Activated CD8-positive, alpha-beta memory T cell treated with anti-CD3 and anti-CD28 coated beads, Interleukin-2, amount 50 U/mL, for 48 hours (primary cell): ENCODE data around the gene GPR146.
"Not testable (repeated sequence)": the region's sequence is repeated elsewhere in the genome, so short reads cannot be mapped to it uniquely, and the experiment has no call there.

Experiments
- DNase-seq: peaks from one replicate; pipeline ENCODE4 v3.0.0-alpha.2; 2020

The GPR146 gene, protein sequence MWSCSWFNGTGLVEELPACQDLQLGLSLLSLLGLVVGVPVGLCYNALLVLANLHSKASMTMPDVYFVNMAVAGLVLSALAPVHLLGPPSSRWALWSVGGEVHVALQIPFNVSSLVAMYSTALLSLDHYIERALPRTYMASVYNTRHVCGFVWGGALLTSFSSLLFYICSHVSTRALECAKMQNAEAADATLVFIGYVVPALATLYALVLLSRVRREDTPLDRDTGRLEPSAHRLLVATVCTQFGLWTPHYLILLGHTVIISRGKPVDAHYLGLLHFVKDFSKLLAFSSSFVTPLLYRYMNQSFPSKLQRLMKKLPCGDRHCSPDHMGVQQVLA

GRCh38 chr7:1044189-1045068, at the start of gene GPR146:
TSS of gene GPR146 (plus strand) at chr7:1044546. CDS start at chr7:1057516, 12,970 bp downstream.
- peak; percentile 98 for DNase-seq

- no peak for DNase-seq
These were observed 49.6 kb upstream of the GPR146 start for GRCh38 chr7:994592-995308.

- no peak for DNase-seq
These were observed 48.8 kb upstream of the GPR146 start for GRCh38 chr7:995571-995970.

- no peak for DNase-seq
These were observed 48.1 kb upstream of the GPR146 start for GRCh38 chr7:996079-996872.

DNA sequence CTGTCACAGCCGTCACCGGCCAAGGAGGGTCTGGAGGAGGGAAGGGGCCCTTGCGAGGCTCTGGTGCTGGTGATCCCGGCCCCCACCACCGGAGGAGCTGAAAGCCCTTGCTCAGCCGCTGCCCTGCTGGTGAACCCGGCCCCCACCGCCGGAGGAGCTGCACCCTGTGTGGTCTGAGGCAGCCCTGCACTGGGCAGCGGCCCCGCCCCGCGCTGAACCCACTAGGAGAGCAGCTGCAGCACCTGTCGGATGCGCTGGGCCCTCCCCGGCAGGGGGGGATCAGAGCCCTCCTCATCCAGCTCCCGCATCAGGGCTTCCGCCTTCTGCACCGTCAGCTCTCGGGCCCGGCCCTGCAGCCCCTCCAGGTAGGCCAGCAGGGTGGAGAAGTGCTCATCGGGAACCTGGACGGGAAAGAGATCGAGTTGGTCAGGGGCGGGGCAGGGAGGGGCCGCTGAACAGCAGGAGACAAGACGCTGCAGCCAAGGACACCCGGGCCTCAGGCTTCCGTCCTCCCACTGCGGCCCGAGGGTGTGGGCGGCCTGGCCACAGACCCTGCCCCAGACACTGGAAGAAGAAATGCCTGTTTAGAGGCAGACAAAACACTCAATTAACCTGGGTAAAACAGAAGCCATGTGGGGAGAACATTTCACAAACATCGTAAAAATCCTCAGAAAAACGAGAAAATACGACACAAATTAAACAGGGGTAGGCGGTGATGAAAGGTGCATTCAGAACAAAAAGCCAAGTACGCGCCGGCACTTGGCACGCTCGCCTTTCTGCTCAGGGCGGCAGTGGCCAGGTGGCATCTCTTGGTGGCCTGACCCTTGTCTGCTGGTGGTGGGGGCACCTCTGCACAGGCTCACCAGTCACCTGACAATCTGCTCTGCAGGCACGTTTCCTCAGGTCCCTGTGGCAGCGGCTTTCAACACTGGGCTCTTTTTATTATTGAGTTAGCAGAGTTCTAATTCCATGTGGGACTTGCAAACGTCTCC, 46.6 kb upstream of the GPR146 start:
- DNase-seq = no peak

GRCh38 chr7:999149-999879, 45.0 kb upstream of the GPR146 start:
- DNase-seq = no peak

DNA sequence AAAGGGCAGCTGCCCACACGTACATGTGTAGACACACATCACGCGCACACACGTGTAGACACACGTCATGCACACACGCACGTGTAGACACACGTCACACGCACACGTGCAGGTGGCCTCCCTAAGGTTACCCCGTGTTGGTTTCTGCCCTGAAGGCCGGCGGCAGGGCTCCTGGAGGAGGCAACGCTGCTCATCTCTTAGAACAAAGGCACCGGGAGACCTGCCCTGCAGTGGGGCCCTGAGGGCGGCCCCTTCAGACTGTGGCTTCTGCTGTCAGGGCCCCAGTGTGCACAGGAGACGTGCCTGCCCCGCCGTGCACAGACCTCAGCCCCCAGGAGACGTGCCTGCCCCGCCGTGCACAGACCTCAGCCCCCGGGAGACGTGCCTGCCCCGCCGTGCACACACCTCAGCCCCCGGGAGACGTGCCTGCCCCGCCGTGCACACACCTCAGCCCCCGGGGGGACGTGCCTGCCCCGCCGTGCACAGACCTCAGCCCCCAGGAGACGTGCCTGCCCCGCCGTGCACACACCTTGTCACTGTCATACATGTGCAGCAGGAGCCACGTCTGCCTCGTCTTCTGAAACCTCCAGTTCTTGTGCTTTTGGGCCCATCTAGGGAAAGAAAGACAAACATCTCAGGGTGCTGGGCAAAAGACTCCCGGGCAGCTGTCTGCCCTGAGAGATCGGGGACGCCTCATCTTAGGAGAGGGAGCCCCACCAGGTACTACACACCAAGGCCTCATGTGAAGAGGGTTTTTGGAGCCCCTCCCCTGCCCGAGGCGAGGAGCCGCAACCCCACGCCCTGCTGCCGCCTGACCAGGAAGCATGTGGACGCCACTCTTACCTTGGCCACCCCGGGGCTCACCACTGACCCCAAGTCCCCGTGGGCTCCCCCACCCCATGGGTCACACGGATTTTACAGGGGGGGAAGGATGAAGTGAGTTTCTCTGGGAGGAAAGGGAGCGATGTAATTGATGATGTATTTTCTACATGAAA, 44.1 kb upstream of the GPR146 start:
- DNase-seq = no peak

DNA sequence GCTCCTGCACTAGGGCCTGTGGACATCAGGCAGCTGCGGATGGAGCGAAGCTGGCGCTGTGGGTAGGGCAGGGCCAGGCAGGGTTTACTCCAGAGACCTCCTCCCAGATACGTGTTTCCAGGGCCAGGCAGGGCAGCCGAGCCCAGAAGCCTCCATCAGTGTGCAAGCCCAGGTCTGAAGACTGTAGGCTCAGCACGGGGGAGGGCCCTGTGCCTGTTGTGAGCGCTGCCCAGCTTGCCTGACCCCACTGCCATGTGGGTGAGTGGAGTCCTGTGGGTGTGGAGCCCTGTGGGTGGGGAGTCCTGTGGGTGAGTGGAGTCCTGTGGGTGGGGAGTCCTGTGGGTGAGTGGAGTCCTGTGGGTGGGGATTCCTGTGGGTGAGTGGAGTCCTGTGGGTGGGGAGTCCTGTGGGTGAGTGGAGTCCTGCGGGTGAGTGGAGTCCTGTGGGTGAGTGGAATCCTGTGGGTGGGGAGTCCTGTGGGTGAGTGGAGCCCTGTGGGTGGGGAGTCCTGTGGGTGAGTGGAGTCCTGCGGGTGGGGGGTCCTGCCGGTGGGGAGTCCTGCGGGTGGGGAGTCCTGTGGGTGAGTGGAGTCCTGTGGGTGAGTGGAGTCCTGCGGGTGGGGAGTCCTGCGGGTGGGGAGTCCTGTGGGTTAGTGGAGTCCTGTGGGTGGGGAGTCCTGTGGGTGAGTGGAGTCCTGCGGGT, 43.1 kb upstream of the GPR146 start:
- DNase-seq = not testable (repeated sequence)

GRCh38 chr7:1002026-1002425, 42.3 kb upstream of the GPR146 start:
- not testable (repeated sequence) for DNase-seq

GRCh38 chr7:1002445-1002844, 41.9 kb upstream of the GPR146 start:
- DNase-seq = not testable (repeated sequence)

DNA sequence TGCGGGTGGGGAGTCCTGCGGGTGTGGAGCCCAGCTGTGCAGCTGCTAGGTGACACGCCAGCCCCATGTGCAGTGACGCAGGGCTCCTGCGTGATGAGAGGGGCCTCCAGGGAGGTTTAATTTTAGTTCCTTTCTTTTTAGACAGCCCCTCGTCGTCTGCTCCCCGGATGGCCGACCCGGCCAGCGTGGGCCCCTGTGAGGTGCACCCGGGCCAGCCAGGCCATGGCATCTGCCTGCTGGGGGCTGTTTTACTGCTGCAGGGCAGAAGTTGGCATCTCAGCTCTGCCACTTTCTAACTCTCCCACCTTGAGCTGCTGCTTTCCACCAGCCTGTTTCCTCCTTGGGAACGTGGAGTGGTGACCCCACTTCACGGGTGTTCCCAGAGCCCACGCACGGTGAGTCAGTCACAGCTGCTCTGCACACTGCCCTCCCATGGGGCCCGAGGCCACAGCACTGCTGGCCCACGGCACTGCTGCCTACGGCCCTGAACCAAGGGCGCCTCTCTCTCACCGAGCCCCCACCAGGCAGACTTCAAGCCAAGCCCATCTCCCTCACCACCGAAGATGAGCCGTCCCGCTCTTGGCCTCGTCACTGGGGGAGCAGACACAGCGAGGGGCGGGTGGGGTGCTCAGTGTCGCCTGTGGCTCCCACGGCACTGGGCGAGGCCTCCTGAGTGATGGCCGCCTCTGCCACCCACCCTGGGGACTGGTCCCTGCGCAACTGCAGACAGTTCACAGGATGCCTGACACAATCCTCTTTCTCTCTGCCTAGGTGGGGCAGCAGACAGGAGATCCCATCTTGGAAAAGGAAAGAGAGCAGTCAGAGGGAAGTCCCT, 40.1 kb upstream of the GPR146 start:
- no peak for DNase-seq

DNA sequence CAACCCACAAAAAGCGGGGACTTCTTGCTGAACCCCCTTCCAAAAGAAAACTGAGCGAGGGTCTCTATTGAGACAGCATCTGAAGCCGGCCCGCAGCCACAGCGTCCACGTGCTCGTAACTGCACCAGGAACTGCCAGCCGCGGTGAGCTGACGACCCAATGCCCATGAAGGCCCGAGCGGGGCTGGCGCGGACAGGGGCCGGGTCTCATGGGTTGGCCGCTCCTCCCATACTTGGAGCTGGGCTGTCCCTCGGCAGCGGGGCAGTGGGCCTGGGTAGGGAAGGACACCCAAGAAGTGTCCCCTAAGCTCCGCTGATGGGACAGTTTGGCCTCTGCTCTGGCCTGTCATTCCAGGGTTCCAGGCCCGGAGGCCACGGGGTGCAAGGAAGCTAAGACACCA, 39.0 kb upstream of the GPR146 start:
- DNase-seq = no peak

DNA sequence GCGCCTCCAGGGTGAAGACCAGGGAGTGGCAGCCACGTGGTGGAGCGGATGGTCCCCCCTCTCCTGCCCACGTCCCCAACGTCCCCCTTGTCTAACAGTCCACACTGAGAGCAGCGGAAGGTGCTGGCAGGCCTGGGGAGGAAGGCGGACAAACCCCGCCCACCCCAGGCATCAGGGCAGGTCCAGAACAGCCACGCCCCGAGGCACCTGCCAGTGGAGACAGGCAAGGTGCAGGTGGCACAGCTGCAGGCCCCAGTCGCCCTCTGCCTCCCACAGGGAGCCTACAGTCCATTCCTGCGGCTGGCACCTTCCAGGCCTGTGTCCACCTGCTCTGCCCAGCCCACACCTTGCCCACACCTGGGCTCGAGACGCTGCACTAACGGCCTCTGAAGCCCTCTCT, 36.4 kb upstream of the GPR146 start:
- DNase-seq = no peak

GRCh38 chr7:1008733-1009363, 35.5 kb upstream of the GPR146 start:
- no peak for DNase-seq

- DNase-seq = no peak
These were observed 34.6 kb upstream of the GPR146 start for GRCh38 chr7:1009747-1010146.

DNA sequence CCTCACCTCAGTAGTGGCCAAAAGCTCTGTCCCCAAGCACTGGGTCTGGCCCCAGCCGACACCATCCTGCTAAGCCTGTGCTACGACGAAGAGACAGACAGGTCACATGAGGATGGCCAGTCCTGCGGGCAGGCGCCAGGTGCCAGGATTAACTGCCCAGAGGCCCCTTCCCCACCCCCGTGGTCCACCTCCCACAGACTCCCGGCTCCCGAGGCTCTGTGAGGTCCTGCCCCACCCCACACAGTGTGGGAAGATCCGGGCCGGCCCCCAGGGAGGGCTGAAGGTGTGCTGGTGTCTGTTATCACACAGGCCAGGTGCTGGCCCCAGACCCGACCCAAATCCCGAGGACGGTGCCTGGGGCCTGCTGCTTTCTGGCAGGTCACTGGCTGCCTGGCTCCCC, 34.1 kb upstream of the GPR146 start:
- no peak for DNase-seq
